Breast epithelium (tissue), 4 donors: ENCODE results near the gene SUFU. TPM values are rescaled to one million over a fixed set of nuclear protein-coding genes. Genes with fewer than 3 reads are reported as not detected.

Source experiments
- DNase-seq, 2 donors: peaks; one replicate each; pipeline ENCODE4 v3.0.0-alpha.2; 2019; ENCODE audit warnings: low spot score in 2 of 2
- H3K27ac ChIP-seq, 2 donors: fragments of 200-600 bp; sonication (generic) in 1 of 2; one replicate each; pipeline ENCODE4 v1.5.1; 2016 to 2019; ENCODE audit warnings: mild to moderate bottlenecking in 1 of 2
- H3K27me3 ChIP-seq, 2 donors: fragments of 200-600 bp; sonication (generic) in 1 of 2; one replicate each; pipeline versions ENCODE4 v1.5.1 to v1.6.0; 2017 to 2019; ENCODE audit warnings: control low read depth in 1 of 2, mild to moderate bottlenecking in 1 of 2
- H3K36me3 ChIP-seq: fragments of 200-600 bp; one replicate; pipeline ENCODE4 v1.5.1; 2019
- H3K4me1 ChIP-seq, 2 donors: fragments of 200-600 bp; sonication (generic); one replicate each; pipeline ENCODE4 v1.5.1; 2016 to 2019; ENCODE audit warnings: control low read depth in 1 of 2
- H3K4me3 ChIP-seq, 3 donors: fragments of 200-600 bp; sonication (generic); 1 replicate in 2 of 3; 2 replicates in 1 of 3; pipeline ENCODE4 v1.5.1; 2016 to 2019; ENCODE audit warnings: mild to moderate bottlenecking in 3 of 3, moderate library complexity in 2 of 3
- H3K9me3 ChIP-seq, 2 donors: fragments of 200-600 bp; sonication (generic) in 1 of 2; one replicate each; pipeline ENCODE4 v1.5.1; 2016 to 2019; ENCODE audit warnings: control low read depth in 1 of 2
- CTCF ChIP-seq, 3 donors: fragments of 450-650 bp; IDR thresholded peaks; one replicate each; pipeline ENCODE4 v1.5.1; 2016 to 2017; ENCODE audit warnings: antibody characterized with exemption in 3 of 3, mild to moderate bottlenecking in 3 of 3, moderate library complexity in 3 of 3
- POLR2A ChIP-seq: fragments of 450-650 bp; IDR thresholded peaks from one replicate; pipeline ENCODE4 v1.6.1; 2016; ENCODE audit warnings: antibody characterized with exemption, mild to moderate bottlenecking, moderate library complexity
- POLR2AphosphoS5 ChIP-seq, 3 donors: sonication (generic); formaldehyde crosslinking; IDR thresholded peaks; one replicate each; pipeline ENCODE4 v1.6.1; 2017; ENCODE audit warnings: antibody characterized with exemption in 3 of 3
- intact Hi-C: fragments of 100-400 bp; cut with DNase I; formaldehyde crosslinking; loops from one replicate; pipeline ENCODE4 v1.15.1; 2023; ENCODE audit warnings: low total_unique reads
- total RNA-seq, 3 donors: library from RNA; depleted of rRNA; stranded (reverse); fragments of >200 nt; gene quantifications; one replicate each; pipeline ENCODE4 v1.1.0, GENCODE V29; 2016

Gene SUFU
- total RNA-seq, 3 donors from 2014 or later = 6.2 to 9.1 (median 8.6) TPM

GRCh38 chr10:102475451-102476040 is 28.2 kb upstream of the SUFU start:
- DNase-seq = no peak
- Histone ChIP-seq H3K27me3 (no peaks in the 10 kb centered on the region), H3K27ac (no peak overlapping the region), H3K36me3 (no peaks in the 10 kb centered on the region), H3K4me1 (no peaks in the 10 kb centered on the region), H3K9me3 (no peaks in the 10 kb centered on the region), H3K4me3 (no peak overlapping the region)
- TF ChIP-seq POLR2AphosphoS5 (IDR thresholded peaks at IDR 0.05) (no peak), POLR2A (no peak), CTCF (IDR thresholded peaks at IDR 0.05) (no peak)
- intact Hi-C loops = no loop called here

GRCh38 chr10:102476466-102477141 is 27.2 kb upstream of the SUFU start:
- Histone ChIP-seq H3K9me3 (no peaks in the 10 kb centered on the region), H3K27me3 (no peaks in the 10 kb centered on the region), H3K27ac (no peak overlapping the region), H3K4me3 (no peak overlapping the region), H3K4me1 (no peaks in the 10 kb centered on the region), H3K36me3 (peaks cover 2% of the 10 kb centered on the region)
- DNase-seq = no peak
- no peak for TF ChIP-seq POLR2AphosphoS5 (IDR thresholded peaks at IDR 0.05)
- TF ChIP-seq POLR2A = no peak
- no peak for TF ChIP-seq CTCF (IDR thresholded peaks at IDR 0.05)
- intact Hi-C loops = no loop called here

GRCh38 chr10:102479651-102480050 is 24.1 kb upstream of the SUFU start:
- Histone ChIP-seq H3K36me3 (peaks cover 14% of the 10 kb centered on the region), H3K27me3 (no peaks in the 10 kb centered on the region), H3K4me1 (no peaks in the 10 kb centered on the region), H3K27ac (no peak overlapping the region), H3K9me3 (no peaks in the 10 kb centered on the region), H3K4me3 (no peak overlapping the region)
- DNase-seq = no peak
- intact Hi-C loops = no loop called here
- TF ChIP-seq POLR2AphosphoS5 (IDR thresholded peaks at IDR 0.05) = no peak
- no peak for TF ChIP-seq POLR2A
- no peak for TF ChIP-seq CTCF (IDR thresholded peaks at IDR 0.05)

GRCh38 chr10:102480396-102480795 is 23.4 kb upstream of the SUFU start:
- TF ChIP-seq CTCF (IDR thresholded peaks at IDR 0.05) (no peak), POLR2A (no peak), POLR2AphosphoS5 (IDR thresholded peaks at IDR 0.05) (no peak)
- Histone ChIP-seq H3K4me3 (no peak overlapping the region), H3K27ac (no peak overlapping the region), H3K36me3 (peaks cover 14% of the 10 kb centered on the region), H3K9me3 (no peaks in the 10 kb centered on the region), H3K27me3 (no peaks in the 10 kb centered on the region), H3K4me1 (no peaks in the 10 kb centered on the region)
- no peak for DNase-seq
- intact Hi-C loops = no loop called here

- intact Hi-C loops = no loop called here
- TF ChIP-seq POLR2A (no peak), CTCF (IDR thresholded peaks at IDR 0.05) (no peak), POLR2AphosphoS5 (IDR thresholded peaks at IDR 0.05) (no peak)
- Histone ChIP-seq H3K36me3 (peaks cover 14% of the 10 kb centered on the region), H3K4me1 (no peaks in the 10 kb centered on the region), H3K27me3 (no peaks in the 10 kb centered on the region), H3K27ac (no peak overlapping the region), H3K4me3 (no peak overlapping the region), H3K9me3 (no peaks in the 10 kb centered on the region)
- no peak for DNase-seq
Measured at GRCh38 chr10:102484021-102484420, 19.8 kb upstream of the SUFU start.
